ENCODE results near the gene CCDC78. TPM values are rescaled to one million over a fixed set of nuclear protein-coding genes. Genes with fewer than 3 reads are reported as not detected.
"Not testable (repeated sequence)": the region's sequence is repeated elsewhere in the genome, so short reads cannot be mapped to it uniquely, and the experiment has no call there.

The CCDC78 gene
- total RNA-seq, 1 donor from 2014 or later = 5.3 TPM

DNA sequence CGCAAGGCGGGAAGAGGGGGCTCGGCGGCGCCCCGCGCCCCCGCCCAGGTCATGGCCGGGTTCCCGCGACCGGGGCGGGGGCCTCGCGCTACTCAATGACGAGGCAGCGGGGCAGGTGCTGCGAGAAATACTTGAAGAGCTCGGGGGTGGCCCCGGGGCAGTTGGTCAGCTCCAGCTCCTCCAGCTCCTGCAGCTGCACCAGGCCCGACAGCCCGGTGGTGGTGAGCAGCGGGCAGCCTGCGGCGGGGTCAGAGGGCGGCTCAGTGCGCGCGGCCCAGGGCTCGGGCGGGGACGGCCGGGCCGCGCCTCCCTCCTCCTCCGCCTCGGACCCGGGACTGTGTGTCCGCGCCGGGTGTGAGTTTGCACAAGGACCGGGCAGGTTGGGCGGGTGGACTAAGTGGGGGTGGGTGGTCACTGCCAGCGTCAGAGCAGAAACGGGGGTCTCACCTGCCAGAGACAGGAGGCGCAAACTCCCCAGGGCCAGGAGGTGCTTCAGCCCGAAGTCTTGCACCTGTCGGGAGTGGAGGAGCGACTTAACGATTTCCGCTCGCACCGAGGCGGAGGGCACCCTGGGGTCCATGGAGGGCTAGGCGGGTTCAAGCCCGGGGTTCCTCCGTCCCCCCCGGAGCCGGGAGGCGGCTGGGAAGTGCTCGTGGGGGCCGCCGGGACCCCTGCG, 31.9 kb downstream of the CCDC78 start:
- DNase-seq (ENCODE audit: low spot score) = no peak

GRCh38 chr16:693766-694165, 32.5 kb downstream of the CCDC78 start:
- DNase-seq (ENCODE audit: low spot score) = no peak

DNA sequence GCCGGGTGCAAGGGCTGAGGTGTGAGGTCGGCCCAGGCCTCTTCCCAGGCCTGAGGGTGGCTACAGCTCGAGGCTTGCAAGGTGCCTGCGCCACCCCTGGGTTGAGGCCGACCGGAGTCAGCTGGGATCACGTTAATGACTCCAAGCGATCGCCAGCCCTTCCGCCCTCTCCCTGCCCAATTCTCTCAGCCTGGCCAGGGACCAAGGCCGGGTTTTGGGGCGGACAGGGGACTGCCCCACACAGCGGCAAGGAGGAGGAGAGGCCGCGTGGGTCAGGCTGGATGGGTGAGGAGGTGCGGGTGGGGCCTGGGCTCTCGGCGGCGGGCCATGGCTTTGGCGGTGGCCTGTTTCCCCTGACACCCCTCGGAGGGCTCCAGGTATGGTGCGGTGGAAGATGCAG, 32.9 kb downstream of the CCDC78 start:
- DNase-seq (ENCODE audit: low spot score) = no peak

GRCh38 chr16:692356-693108, 33.7 kb downstream of the CCDC78 start:
- DNase-seq (ENCODE audit: low spot score) = no peak

DNA sequence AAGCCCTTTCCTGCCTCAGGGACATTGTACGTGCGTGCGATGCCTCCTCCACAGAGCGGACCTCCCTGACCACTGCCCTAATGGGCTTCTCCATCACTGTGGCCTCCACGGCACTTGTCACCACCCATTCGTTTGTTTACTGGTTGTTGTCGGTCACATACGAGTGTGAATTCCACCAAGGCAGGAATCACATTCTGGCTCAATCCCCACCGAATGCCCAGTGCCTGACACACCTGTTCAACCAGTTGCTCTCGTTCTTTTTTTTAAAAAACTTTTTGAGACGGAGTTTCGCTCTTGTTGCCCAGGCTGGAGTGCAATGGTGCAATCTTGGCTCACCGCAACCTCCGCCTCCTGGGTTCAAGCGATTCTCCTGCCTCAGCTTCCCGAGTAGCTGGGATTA, 35.0 kb downstream of the CCDC78 start:
- not testable (repeated sequence) for DNase-seq (ENCODE audit: low spot score)

DNA sequence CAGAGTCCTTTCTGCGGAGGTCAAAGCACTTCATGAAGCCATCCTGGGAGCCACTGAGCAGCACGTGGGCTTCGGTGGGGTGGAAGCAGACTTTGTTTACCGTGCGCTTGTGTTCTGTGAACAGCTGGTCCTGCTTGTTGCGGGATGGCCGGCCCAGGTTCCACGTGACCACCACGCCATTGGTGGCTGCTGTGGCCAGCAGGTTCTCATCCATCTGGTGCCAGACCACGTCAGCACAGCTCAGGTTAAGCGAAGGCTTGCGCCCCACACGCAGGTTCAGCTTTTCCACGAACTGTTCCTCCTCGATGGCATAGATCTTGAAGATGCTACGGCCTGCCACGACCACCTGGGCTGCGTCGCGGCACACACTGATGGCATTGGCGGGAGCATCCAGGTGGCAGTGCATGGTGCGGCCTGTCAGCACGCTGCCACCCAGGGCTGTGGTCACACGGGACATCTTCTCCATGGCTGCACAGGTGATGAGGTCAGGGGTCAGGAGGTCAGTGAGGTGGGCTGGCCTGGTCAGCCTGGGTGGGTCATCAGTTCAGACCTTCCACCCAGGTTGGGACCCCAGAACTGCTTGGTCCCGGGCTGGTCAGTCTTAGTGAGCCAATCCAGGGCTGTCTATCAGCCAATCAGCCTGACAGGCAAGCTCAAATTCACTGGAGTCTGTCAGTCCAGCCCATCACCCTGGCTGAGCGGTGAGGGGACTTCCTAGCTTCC, 36.9 kb downstream of the CCDC78 start:
- DNase-seq (ENCODE audit: low spot score) = no peak

DNA sequence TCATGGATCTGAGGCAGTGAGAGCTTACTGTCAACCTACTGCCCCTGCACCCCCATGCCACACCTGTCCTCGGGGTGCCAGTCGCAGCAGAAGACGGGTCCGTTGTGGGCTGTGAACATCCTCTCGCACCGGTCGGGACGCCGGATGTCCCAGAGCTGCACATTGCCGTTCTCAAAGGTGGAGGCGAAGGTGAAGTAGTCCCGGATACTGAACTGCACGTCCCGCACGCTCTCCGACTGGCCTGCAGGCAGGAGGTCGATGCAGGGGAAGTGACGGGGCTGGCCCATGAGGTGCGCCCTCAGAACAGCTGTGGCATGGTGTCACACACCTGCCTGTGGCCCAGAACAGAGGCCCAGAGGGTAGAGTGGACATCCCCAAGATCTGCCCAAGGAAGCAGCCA, 38.7 kb downstream of the CCDC78 start:
- no peak for DNase-seq (ENCODE audit: low spot score)

DNA sequence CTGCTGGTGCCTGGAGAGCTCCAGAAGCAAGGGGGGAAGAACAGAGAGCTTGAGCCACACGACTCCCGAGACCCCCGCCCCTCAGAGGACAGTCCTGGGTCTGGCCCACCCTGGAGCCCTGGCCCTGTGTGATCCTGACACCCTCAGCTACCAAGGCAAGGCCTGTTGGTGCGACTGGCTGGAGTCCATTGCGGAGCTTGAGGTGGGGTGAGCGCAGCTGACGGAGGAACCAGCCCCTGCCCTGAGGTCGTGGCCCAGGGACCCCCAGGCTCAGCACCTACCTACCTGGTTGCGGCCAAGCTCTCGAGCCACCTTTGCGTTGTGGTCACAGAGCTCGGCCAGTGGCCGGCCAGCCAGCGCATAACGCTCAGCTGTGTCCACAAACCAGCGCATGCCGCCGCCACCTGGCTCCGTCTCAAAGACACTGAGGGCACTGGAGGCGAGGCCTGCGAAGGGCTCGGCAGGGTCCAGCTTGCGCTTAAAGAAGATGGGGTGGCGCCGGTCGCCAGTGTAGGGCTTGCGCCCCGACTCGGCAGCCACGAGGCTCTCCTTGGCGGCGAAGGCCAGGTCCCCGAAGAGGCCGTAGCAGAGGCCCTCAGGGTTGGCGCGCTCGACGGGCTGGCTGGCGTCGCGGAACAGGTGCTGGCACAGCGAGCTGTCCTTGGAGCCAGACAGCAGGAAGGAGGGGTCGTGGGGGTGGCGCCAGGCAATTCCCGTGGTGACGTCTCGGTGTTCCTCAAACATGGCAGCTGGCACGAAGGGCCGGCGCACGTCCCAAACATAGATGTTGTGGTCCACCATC, 39.6 kb downstream of the CCDC78 start:
- DNase-seq (ENCODE audit: low spot score) = no peak

DNA sequence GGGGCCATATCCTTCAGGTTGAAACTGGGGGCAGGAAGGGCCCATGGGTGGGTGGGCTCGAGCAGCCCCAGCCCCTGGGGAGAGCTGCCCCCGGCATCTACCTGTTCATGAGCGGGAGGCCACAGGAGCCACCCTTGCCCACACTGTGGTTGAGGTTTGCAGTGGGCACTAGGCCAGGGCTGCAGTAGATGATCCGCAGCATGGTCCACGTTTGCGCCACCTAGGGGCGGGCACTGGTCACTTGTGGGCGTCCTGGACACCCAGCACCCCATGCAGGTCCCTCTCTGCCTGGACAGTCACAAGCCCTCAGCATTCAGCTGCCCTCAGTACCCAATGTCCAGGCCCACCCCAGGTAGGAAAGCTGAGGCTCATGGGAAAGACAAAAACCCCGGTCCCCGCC, 40.3 kb downstream of the CCDC78 start:
- no peak for DNase-seq (ENCODE audit: low spot score)

- DNase-seq (ENCODE audit: low spot score) = no peak
Observed at GRCh38 chr16:684961-685696, 41.1 kb downstream of the CCDC78 start.

DNA sequence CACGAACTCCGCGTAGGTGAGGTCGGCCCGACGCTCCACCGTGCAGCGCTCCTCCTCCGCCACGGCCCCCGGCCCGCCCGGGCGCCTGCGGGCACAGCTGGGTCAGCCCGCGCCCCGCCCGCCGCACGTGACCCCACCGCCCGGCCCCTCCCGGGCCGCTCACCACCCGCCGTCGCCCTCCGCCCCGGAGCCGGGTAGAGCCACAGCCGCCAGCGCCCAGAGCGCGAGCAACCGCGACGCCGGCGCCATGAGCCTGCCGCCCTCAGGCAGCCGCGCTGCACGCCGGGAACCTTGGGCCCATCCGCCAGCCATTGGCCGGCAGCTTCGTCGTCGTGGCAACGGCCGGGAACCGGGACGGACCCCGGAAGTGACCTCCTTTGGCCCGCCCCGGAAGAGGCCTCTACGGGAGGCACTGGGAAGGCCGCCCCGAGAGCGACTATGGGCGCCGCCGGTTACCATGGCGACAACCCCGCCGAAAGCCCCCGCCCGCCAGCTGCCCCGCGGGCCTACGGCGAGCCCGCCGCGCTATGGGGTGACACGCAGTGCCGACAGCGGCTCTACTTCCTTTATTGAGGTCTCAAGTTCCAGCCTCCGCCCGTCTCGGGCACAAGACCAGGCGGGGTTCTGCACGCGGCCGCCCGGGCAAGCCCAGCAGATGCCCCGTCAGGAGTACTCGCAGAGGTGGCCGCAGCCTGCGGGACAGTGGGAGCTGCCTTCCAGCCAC, 42.0 kb downstream of the CCDC78 start, which contains the start of gene JMJD8:
Gene JMJD8 (minus strand): TSS at position 264 of the 724 bp plus-strand sequence. CDS start 15 bp downstream, at position 249.
- DNase-seq (ENCODE audit: low spot score) = peak; percentile 96

GRCh38 chr16:683396-684070, 42.7 kb downstream of the CCDC78 start:
- no peak for DNase-seq (ENCODE audit: low spot score)

DNA sequence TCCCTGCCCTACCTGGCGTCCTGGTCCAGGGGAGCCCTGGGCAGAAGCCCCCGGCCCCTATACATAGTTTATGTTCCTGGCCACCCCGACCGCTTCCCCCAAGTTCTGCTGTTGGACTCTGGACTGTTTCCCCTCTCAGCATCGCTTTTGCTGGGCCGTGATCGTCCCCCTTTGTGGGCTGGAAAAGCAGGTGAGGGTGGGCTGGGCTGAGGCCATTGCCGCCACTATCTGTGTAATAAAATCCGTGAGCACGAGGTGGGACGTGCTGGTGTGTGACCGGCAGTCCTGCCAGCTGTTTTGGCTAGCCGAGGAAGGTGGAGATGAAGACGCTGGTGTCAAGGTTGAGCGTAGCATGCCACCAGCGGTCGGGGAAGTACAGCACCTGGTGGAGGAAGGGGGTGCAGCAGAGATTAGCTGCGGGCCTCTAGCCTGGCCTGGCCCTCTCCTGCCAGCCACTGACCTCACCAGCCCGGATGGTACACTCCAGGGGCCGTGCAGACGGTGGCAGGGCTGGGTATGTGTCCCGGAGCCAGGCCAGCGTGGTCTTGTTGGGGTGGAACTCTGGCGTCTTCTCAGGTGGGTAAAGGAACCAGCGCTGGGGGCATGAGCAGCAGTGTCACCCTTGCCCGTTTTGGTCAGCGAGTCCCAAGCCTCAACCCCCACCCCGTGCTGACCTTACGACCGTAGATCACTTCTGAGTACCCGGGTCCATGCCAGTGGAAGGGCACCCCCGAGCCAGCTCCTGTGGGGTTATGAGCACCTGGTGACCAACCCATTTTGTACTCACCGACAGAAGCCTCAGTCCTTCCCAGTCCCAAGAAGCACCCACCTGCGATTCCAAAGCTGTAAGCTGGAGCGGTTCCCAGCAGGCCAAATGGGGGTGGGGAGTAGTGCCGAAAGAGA, 43.5 kb downstream of the CCDC78 start:
- DNase-seq (ENCODE audit: low spot score) = no peak

DNA sequence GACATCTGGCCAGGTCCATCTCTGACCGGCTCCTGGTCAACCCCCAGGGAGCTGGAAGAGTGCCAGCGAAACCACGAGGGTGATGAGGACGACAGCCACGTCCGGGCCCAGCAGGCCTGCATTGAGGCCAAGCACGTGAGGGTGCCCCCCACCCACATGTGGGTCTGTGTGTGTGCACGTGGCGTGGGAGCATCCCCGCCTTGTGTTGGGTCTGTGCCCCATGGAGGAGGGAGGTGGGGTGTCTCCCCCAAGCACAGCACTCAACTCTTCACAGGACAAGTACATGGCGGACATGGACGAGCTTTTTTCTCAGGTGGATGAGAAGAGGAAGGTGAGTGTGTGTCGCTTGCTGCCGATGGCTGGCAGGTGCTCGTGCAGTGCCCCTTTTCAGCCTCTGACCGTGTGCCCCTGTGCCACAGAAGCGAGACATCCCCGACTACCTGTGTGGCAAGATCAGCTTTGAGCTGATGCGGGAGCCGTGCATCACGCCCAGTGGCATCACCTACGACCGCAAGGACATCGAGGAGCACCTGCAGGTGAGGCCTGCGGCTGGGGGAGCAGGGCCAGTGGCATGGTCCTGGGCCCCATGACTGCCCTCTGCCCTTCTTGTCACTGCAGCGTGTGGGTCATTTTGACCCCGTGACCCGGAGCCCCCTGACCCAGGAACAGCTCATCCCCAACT, 44.4 kb downstream of the CCDC78 start:
- no peak for DNase-seq (ENCODE audit: low spot score)

- no peak for DNase-seq (ENCODE audit: low spot score)
Observed at GRCh38 chr16:680967-681745, 45.1 kb downstream of the CCDC78 start.

DNA sequence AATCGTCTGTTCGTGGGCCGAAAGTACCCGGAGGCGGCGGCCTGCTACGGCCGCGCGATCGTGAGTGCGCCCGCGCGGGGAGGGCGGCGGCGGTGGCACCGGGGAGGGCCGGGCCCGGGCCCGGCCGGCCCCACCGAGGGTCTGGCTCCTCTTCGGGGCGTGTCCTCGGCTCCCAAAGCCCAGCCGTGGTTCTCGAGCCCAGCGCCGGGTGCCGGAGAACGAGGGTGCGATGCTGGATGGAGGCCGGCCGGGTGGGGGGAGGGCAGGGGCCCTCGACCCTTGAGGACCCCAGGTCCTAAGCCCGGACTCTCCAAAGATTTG, 45.7 kb downstream of the CCDC78 start:
- no peak for DNase-seq (ENCODE audit: low spot score)

- peak; percentile 92 for DNase-seq (ENCODE audit: low spot score)
Observed at GRCh38 chr16:679814-680624, 46.2 kb downstream of the CCDC78 start, which contains the start of gene STUB1. TSS of gene STUB1 (plus strand) at chr16:680410. CDS start at chr16:680526, 116 bp downstream.
